NCI-H526 (cell line): ENCODE results near the gene SH3PXD2A.
A peak's percentile ranks its signal among the peaks of the same experiment; 100 is the strongest.

Experiments used
- DNase-seq, 2 experiments: peaks; one replicate each; lab custom pipeline; 2025; lab: John Stamatoyannopoulos, UW

SH3PXD2A gene

GRCh38 chr10:103580430-103580829 is 274.9 kb downstream of the SH3PXD2A start:
- no peak for DNase-seq

GRCh38 chr10:103580011-103580410 is 275.4 kb downstream of the SH3PXD2A start:
- DNase-seq, result no peak

- no peak for DNase-seq
These were observed 276.5 kb downstream of the SH3PXD2A start for GRCh38 chr10:103578782-103579382.

GRCh38 chr10:103576862-103577261 is 278.5 kb downstream of the SH3PXD2A start:
- peak in 1 of 2 experiments; percentile 12 for DNase-seq

GRCh38 chr10:103576076-103576471 is 279.3 kb downstream of the SH3PXD2A start:
- DNase-seq, result no peak

GRCh38 chr10:103575416-103576075 is 279.8 kb downstream of the SH3PXD2A start:
- DNase-seq, result no peak

- DNase-seq, result no peak
These were observed 281.0 kb downstream of the SH3PXD2A start for GRCh38 chr10:103574097-103575061.

GRCh38 chr10:103573205-103573487 is 282.2 kb downstream of the SH3PXD2A start:
- DNase-seq, result no peak

- DNase-seq, result no peak
These were observed 282.8 kb downstream of the SH3PXD2A start for GRCh38 chr10:103572347-103573204.

GRCh38 chr10:103571656-103571975 is 283.8 kb downstream of the SH3PXD2A start:
- no peak for DNase-seq

- DNase-seq, result no peak
These were observed 284.3 kb downstream of the SH3PXD2A start for GRCh38 chr10:103570844-103571655.

GRCh38 chr10:103569896-103570295 is 285.5 kb downstream of the SH3PXD2A start:
- DNase-seq, result no peak

- no peak for DNase-seq
These were observed 286.9 kb downstream of the SH3PXD2A start for GRCh38 chr10:103568505-103568904.

- DNase-seq, result no peak
These were observed 288.8 kb downstream of the SH3PXD2A start for GRCh38 chr10:103566536-103566935.

- peak in 1 of 2 experiments; percentile 57 for DNase-seq
These were observed 290.4 kb downstream of the SH3PXD2A start for GRCh38 chr10:103564776-103565520.

- no peak for DNase-seq
These were observed 291.3 kb downstream of the SH3PXD2A start for GRCh38 chr10:103564116-103564501.

GRCh38 chr10:103563231-103564115 is 291.9 kb downstream of the SH3PXD2A start:
- no peak for DNase-seq

GRCh38 chr10:103562383-103562782 is 293.0 kb downstream of the SH3PXD2A start:
- no peak for DNase-seq

- DNase-seq, result no peak
These were observed 294.5 kb downstream of the SH3PXD2A start for GRCh38 chr10:103560886-103561285.
